SKM-1 (cell line): ENCODE results near the gene PLCB1.
"Not testable (repeated sequence)": the region's sequence is repeated elsewhere in the genome, so short reads cannot be mapped to it uniquely, and the experiment has no call there.

Experiments
- DNase-seq: peaks from one replicate; lab custom pipeline; 2025; ENCODE audit not compliant: unreplicated experiment; lab: John Stamatoyannopoulos, UW

The PLCB1 gene

GRCh38 chr20:8155229-8155628, 23.2 kb downstream of the PLCB1 start:
- DNase-seq, result no peak

- DNase-seq, result no peak
These were observed 23.7 kb downstream of the PLCB1 start for GRCh38 chr20:8155812-8156211.

GRCh38 chr20:8156235-8157079, 24.4 kb downstream of the PLCB1 start:
- no peak for DNase-seq

GRCh38 chr20:8159217-8159616, 27.2 kb downstream of the PLCB1 start:
- not testable (repeated sequence) for DNase-seq

- DNase-seq, result no peak
These were observed 29.4 kb downstream of the PLCB1 start for GRCh38 chr20:8161264-8162071.

- DNase-seq, result no peak
These were observed 30.5 kb downstream of the PLCB1 start for GRCh38 chr20:8162610-8163009.

- DNase-seq, result no peak
These were observed 31.5 kb downstream of the PLCB1 start for GRCh38 chr20:8163543-8163942.

GRCh38 chr20:8166730-8167129, 34.7 kb downstream of the PLCB1 start:
- no peak for DNase-seq

GRCh38 chr20:8168785-8169288, 36.8 kb downstream of the PLCB1 start:
- no peak for DNase-seq

GRCh38 chr20:8170921-8171320, 38.9 kb downstream of the PLCB1 start:
- DNase-seq, result no peak

GRCh38 chr20:8172191-8172590, 40.1 kb downstream of the PLCB1 start:
- no peak for DNase-seq

- no peak for DNase-seq
These were observed 43.9 kb downstream of the PLCB1 start for GRCh38 chr20:8175741-8176675.

- DNase-seq, result no peak
These were observed 51.5 kb downstream of the PLCB1 start for GRCh38 chr20:8183526-8183925.

GRCh38 chr20:8187740-8188139, 55.7 kb downstream of the PLCB1 start:
- DNase-seq, result no peak

GRCh38 chr20:8190043-8190880, 58.2 kb downstream of the PLCB1 start:
- no peak for DNase-seq

GRCh38 chr20:8194721-8195120, 62.7 kb downstream of the PLCB1 start:
- no peak for DNase-seq

- no peak for DNase-seq
These were observed 64.0 kb downstream of the PLCB1 start for GRCh38 chr20:8196096-8196495.

- DNase-seq, result no peak
These were observed 68.2 kb downstream of the PLCB1 start for GRCh38 chr20:8200220-8200619.

GRCh38 chr20:8203366-8203765, 71.3 kb downstream of the PLCB1 start:
- DNase-seq, result no peak

GRCh38 chr20:8205996-8206395, 73.9 kb downstream of the PLCB1 start:
- DNase-seq, result no peak
